ENCODE results near the gene PON2.
"Not testable (repeated sequence)": the region's sequence is repeated elsewhere in the genome, so short reads cannot be mapped to it uniquely, and the experiment has no call there.

PON2 gene

DNA sequence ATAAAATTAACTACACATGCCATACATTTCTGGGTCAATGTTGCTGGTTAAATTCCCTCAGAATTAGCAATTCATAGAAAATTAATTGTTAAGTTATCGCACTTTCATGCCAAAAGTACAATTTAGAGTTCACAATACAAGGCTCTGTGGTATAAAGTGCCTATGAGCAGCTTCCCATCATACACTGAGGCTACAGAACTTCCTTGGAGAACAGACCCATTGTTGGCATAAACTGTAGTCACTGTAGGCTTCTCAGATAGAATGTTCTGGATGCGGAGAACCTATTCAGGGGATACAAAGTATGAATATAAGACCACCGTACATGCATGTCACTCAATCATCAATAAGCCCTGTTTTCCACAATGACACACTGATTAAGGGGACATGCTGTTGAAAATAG, 29.6 kb downstream of the PON2 start:
- no peak for DNase-seq (ENCODE audit: low spot score)

DNA sequence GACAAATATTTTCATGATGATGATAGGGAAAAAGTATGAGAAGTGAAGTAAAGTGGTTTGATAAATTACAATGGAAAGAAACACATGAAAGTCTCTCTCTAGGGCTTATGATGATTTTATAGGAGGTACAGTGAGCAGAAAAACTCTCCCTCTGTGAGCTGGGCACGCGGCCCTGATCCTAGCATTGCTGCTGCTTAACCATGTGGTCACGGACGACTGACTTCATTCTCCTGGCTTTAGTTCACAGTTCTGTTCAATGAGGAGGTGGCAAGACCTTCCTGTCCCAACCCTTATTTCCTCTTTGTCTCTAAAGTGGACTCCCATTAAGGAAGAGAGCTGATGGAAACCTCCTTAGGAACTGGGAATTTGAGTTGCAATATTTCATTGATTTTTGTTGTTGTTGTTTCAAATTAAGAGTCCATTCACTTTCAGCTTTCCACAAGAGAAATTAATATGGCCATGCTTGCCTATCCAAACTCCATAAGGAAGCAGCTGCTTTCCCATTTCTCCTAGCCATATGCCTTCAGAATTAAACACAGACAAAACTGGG, 30.4 kb downstream of the PON2 start:
- DNase-seq (ENCODE audit: low spot score), result no peak

DNA sequence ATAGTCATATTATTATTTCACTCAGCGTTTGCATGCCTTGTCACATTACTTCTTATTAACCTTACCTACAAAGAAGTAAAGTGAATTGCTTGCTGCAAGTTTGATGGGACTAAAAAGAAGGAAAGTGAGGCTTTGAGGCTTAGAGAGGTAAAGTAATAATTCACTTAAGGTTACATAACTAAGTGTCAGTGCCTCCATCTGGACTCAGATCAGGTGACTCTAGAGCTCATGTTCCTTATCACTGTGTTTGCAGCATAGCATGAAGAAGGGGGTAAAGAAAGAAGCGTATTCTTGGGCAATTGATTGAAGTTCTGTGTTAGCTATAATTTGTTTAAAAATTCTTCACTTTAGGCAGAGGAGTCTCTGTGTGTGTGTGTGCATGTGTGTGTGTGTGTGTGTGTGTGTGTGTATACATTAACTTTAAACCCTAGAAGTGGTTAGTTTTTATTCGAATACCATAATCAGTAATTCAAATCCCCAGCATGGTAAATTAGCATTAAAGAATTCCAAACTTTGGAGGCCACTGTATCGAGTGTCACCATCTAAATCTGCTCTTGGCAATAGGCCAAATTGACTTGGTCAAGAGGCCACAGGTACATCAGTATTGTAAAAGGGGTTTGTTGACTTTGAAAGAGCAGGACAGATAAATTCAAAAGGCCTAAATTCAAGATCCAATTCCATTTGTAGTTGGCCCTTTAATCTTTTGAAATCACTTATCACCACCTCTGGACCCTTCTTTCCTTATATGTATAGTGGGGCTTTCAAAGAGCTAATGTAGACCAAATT, 36.5 kb downstream of the PON2 start:
- no peak for DNase-seq (ENCODE audit: low spot score)

DNA sequence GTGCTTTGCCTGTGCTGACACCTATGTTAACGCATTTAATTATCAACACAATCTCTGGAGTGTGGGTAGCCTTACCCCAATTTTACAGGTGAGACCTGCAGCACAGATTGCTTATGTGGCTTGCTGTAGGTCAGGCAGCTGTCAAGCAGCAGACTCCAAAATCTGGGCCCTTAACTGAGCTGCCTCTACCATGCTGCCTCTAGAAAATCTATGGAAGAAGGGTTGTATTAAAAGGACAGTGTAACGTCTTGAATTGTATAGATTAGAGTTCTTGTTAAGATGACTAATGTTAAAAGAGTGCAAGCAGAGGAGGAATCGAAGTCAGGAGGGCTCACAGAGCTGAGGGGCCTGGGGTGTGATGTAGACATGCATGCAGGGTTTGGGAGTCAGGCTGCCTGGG, 37.4 kb downstream of the PON2 start:
- no peak for DNase-seq (ENCODE audit: low spot score)

DNA sequence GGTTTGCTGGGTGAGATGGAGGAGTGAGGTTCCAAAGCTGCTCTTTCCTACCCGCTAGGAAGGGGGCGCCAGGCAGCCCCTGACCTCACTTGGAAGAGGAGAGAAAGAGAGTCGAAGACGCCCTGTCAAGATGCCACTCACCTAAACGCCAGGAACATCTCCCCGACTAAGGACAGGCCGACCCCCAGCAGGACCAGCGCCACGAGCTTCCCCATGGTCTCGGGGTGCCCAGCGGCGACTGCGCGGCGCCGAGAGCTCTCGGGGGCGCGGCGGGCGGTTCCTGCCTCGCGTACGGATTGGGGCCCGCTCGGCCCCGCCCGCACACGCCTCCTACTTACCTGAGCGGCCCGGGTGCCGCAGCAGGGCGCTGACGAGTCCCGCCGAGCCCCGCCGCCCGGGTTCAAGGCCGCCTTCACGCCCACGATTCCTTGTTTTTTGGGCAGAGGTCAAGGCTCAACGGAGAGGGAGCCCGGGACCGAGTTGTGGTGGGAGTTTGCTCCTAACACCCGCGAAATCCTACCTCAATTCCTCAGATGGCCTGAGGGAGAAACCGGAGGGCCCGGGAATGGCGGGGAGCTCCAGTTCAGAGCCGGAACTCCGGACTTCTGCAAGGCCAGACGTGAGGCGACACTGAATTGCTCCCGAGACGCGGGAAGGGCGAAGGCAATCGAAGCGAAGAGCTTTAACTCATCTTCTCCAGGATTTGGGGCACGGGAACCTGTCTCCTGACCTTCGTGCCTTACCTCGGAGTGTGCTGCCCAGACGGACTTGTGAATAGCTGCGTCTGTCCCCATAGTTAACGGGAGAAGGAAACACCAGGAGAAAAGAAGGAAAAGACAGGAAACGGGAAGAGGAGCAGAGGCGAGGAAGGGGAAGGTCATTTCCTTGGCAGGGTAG, 38.4 kb downstream of the PON2 start, which contains the start of gene PON3:
PON3 (minus strand) TSS at position 240 of the 897 bp plus-strand sequence; CDS start at position 215, 25 bp downstream.
- peak; percentile 26 for DNase-seq (ENCODE audit: low spot score)

DNA sequence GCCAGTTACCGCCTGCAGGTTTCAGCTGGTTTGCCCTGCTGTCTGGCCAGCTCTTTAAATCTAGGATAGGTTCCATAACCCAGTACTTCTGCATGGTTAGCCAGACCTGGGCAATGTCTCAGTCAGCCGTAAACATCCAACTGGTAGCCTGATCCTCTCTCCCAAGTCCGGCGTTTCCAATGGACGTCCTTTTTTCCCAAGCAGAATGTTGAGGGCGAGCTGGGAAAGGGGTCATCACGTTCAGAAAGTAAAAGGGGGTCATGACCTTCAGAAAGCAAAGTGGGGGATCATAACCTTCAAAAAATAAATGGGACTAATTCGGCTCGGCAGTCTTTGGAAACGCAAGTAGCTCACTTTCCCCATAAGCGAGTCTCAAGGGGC, 39.1 kb downstream of the PON2 start:
- DNase-seq (ENCODE audit: low spot score), result no peak

DNA sequence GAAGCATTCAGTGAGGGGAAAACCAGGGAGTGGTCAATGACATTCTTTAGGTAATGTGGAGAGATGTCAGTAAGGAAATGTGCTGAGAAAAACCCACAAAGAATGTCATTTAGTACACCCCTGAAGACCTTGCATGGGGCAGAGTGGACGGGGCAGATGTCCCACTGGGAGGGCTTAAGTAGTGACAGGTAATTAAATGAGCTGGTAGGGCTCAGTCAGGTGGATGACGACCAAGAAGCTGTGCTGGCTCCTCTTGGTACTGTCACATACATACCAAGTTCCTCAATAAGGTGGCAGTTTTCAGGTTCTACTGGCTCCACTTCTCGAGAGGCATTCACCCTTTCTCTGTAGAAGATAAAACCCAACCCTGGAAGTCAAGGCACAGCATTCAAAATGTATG, 40.5 kb downstream of the PON2 start:
- no peak for DNase-seq (ENCODE audit: low spot score)

DNA sequence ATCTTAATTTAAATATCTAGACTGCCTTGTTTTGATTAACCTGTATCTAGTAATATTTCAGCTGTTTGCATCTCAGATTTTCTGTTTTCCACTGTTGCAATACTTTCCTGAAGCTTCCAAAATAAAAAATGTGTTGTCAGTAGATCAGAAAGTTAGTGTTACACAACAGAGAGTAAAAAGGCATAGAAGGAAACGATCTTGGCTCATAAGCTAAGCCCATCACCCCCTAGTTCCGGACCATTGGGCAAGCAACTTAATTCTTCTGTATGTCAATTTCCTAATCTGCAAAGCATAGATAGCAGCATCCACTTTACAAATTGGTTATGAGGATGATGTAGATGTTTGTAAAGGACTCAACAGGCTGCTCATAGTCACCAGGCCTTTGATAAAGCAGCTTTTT, 43.1 kb downstream of the PON2 start:
- no peak for DNase-seq (ENCODE audit: low spot score)

DNA sequence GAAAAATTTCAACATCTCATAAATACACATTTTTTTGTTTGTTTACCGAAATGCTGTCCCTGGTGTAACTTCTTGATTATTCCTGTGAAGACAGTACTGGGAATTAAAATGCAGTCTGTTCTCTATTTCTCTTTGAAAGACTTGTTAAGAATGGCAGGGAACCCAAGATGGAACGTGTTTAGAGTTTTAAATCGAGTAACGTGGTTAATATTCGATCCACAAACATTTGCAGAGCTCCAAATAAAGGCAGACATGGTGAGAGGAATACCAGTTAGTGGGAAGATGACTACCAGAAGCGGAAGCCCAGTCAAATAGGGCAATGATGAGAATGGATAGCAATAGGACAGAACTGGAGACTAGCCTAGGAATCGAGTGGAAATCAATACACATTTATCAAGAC, 45.3 kb downstream of the PON2 start:
- no peak for DNase-seq (ENCODE audit: low spot score)

DNA sequence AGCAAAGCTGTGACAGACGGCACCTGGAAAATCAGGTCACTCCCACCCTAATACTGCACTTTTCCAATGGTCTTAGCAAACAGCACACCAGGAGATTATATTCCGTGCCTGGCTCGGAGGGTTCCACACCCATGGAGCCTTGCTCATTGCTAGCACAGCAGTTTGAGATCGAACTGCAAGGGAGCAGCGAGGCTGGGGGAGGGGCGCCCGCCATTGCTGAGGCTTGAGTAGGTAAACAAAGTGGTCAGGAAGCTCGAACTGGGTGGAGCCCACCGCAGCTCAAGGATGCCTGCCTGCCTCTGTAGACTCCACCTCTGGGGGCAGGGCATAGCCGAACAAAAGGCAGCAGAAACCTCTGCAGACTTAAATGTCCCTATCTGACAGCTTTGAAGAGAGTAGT, 55.4 kb downstream of the PON2 start:
- not testable (repeated sequence) for DNase-seq (ENCODE audit: low spot score)

DNA sequence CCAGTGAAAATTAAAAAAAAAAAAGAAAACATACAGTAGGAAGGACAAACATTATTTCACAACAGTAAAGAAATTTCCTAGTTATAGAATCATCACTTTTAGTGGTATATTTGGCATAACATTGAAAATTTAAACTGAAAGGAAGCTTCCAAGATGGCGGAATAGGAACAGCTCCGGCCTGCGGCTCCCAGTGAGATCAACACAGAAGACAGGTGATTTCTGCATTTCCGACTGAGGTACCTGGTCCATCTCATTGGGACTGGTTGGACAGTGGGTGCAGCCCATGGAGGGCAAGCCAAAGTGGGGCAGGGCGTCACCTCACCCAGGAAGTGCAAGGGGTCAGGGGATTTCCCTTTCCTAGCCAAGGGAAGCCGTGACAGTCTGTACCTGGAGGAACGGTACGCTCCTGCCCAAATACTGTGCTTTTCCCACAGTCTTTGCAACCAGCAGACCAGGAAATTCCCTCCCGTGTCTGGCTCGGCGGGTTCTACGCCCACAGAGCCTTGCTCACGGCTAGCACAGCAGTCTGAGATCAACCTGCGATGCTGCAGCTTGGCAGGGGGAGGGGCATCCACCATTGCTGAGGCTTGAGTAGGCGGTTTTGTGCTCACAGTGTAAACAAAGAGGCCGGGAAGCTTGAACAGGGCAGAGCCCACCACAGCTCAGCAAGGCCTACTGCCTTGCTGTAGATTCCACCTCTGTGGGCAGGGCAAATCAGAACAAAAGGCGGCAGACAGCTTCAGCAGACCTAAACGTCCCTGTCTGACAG, 58.0 kb downstream of the PON2 start:
- DNase-seq (ENCODE audit: low spot score), result no peak

DNA sequence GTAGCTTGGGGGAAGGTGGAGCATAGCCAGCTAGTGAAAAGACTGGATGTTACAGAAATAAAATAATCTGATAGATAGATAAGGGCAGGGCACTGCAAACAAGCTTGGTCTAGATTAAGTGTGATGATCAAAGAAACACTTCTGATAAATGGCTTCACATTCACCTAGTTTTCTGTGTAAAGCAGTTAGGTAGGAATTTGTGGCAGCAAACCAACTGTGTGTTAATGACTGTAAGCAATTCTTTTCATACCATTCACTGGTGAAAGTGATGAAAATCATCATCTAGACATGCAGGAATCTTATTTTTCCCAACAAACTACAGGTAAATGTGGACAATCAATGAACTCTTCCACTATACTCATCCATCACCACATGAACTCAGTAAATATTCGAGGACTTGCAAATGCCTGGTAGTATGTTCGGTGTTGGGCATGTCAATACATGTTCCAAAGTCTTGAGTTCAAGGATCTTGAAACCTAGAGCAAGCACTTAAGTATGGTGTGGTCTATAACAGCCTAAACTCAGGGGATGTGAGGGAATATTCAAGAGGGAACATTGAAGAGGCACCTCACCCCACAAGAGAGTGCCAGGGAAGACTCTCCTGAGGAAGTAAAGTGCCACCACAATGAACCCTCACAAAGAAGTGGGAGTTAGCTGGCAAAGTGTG, 59.1 kb downstream of the PON2 start:
- no peak for DNase-seq (ENCODE audit: low spot score)

DNA sequence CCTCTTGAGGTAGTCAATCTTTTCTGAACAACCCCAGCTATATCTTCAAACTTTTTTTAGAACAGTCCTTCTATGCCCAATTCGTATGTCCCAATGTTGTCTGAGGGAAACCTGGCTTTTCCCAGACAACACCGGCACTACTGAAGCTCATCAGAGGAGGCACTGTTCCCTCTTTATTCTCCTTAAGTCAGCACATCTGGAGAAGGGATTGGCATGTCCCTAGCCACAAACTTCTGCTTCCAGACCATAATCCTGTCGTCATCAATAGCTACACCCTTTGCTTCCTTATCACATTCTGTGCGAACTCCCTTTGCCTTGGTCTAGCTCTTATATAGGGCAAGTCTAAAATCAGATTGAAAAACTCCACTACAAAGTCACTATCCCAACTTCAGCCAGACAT, 61.5 kb downstream of the PON2 start:
- DNase-seq (ENCODE audit: low spot score), result no peak

DNA sequence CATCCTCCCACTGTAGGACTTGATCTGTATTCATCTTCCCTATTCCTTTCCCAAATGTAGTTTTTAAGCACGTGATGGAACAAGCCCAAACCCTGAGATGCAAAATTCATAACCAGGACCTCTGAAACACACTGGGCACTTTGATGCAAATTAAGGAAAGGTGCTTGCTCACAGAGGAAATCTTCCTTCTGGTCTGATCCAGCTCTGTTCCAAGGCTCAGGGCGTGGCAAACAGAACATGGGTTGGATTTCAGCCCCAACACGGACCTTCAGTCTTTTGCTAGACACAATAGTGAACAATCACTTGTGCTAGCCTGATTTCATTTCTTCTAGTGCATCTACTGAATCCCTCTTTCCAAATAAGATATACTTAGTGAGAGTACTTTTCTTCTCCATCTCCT, 66.6 kb downstream of the PON2 start:
- no peak for DNase-seq (ENCODE audit: low spot score)

DNA sequence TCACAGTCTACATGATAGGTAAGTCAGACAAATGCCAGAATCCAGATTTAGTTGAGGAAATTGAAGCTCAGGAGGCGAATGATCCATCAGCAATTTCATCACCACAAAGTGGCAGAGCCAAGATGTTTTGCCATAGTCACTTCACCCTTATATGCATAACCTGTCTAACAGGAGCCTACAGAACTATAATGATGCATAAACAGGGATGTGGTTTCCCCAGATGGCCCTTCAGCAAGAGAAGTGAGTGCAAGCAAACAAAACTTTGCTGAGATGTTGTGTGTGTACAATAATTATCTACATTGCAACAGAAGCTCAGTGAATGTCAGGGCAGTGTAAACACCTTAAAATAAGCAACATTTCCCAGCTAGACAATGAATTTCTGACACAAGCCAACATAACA, 67.2 kb downstream of the PON2 start:
- no peak for DNase-seq (ENCODE audit: low spot score)

DNA sequence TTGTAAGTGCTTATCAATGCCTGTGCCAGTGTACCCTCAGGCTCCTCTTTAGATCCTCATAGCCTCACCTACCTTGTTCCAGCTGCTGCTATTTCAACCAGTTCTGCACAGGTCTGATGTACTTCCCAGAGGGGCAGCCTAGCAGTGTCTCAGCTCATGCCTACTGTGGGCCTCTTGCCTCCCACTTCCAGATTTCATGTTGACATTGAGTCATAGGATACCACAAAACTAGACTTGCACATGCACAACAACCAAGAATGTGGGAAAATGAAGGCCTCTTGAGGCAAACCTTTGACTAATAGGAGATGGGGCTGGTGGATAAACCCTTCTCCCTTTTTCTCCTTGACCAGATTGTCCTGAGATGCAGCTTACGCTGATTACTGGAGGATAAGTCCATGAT, 69.7 kb downstream of the PON2 start:
- no peak for DNase-seq (ENCODE audit: low spot score)

DNA sequence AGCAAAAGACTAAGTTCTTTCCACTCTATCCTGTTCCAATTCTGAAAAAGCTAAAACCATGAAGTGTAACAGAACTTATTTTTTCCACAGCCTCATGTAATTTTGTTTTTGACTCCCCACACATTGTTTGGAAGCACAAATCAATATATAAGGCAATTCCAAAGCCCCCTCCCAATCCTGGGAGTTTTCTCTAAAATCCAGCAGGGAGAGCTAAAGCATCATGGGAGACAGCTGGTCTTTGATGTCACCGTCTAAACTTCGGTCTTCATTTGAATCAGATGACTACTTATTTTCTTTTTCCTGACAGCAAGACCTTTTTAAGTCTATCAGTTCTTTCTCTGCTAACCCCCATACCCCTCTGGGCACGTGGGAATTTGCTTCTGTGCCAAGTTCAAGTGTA, 77.2 kb downstream of the PON2 start:
- DNase-seq (ENCODE audit: low spot score), result no peak

All from activated CD4-positive, alpha-beta T cell treated with anti-CD3 and anti-CD28 coated beads, Interleukin-2, Interleukin-4, amounts not matched to agents 100 ng/mL and 50 ng/mL, durations not matched to agents 16 hours and 8 hours (primary cell).